IMR-90 (cell line): ENCODE measurements around the gene RTBDN. TPM values are rescaled to one million over a fixed set of nuclear protein-coding genes. Genes with fewer than 3 reads are reported as not detected.
A peak's percentile ranks its signal among the peaks of the same experiment; 100 is the strongest.

Experiments used
- ATAC-seq: fragments of 200-7000 bp; cut with Tn5 transposase; 2 replicates; pipeline ENCODE4 v1.9.1; 2020; ENCODE audit warnings: low read depth, mild to moderate bottlenecking, moderate library complexity
- BruUV-seq: library from RNA; stranded (reverse); fragments of 400-500 nt; replicated peaks from 2 replicates; lab custom pipeline; 2021; lab: Mats Ljungman, UMichigan
- CTCF ChIA-PET: fragments of 300-600 bp; formaldehyde crosslinking; extraction: SDS; loops from one replicate; lab custom pipeline; 2021; ENCODE audit warnings: antibody characterized with exemption; lab: Yijun Ruan, JAX
- POLR2A ChIA-PET: fragments of 300-600 bp; sonication (Branson Sonifier 250); formaldehyde crosslinking; loops from one replicate; lab custom pipeline; 2022; ENCODE audit warnings: antibody characterized with exemption; ENCODE audit not compliant: unreplicated experiment; lab: Charles Lee
- DNase-seq: peaks from one replicate; pipeline ENCODE4 v3.0.0; 2013
- H2AFZ ChIP-seq: replicated peaks from 2 replicates; pipeline ENCODE3; 2013; ENCODE audit warnings: low read length, mild to moderate bottlenecking; ENCODE audit not compliant: poor library complexity
- H2AK5ac ChIP-seq: 2 replicates; pipeline ENCODE4 v1.6.1; 2013; ENCODE audit warnings: low read depth, low read length, inconsistent platforms
- H2AK9ac ChIP-seq: replicated peaks from 2 replicates; pipeline ENCODE3; 2013; ENCODE audit warnings: mild to moderate bottlenecking, low read depth, low read length, moderate library complexity; ENCODE audit not compliant: poor library complexity
- H2BK120ac ChIP-seq: 2 replicates; pipeline ENCODE4 v1.6.1; 2013; ENCODE audit warnings: low read depth, low read length, inconsistent platforms
- H2BK15ac ChIP-seq: 3 replicates; pipeline ENCODE4 v1.6.1; 2013; ENCODE audit warnings: low read depth, low read length, inconsistent platforms
- H2BK20ac ChIP-seq: 2 replicates; pipeline ENCODE4 v1.6.1; 2013; ENCODE audit warnings: low read depth, mild to moderate bottlenecking, inconsistent platforms, low read length, moderate library complexity
- H2BK5ac ChIP-seq: 2 replicates; pipeline ENCODE4 v1.6.1; 2013; ENCODE audit warnings: mild to moderate bottlenecking, low read depth, low read length, inconsistent platforms; ENCODE audit not compliant: poor library complexity, severe bottlenecking
- H3K14ac ChIP-seq: replicated peaks from 2 replicates; pipeline ENCODE4 v1.6.1; 2013; ENCODE audit warnings: low read depth, low read length, inconsistent platforms
- H3K18ac ChIP-seq: 2 replicates; pipeline ENCODE4 v1.6.1; 2013; ENCODE audit warnings: low read depth, low read length, control low read depth
- H3K23ac ChIP-seq: 2 replicates; pipeline ENCODE4 v1.6.1; 2013; ENCODE audit warnings: low read depth, low read length, inconsistent platforms
- H3K27ac ChIP-seq: 2 replicates; pipeline ENCODE4 v1.5.1; 2013; ENCODE audit warnings: mild to moderate bottlenecking, control low read depth, low read length; ENCODE audit not compliant: insufficient read depth
- H3K27me3 ChIP-seq: 2 replicates; pipeline ENCODE4 v1.6.1; 2013; ENCODE audit warnings: low read length; ENCODE audit not compliant: control insufficient read depth, insufficient read depth
- H3K36me3 ChIP-seq: 2 replicates; pipeline ENCODE4 v1.6.1; 2013; ENCODE audit warnings: low read length, mixed read lengths; ENCODE audit not compliant: control insufficient read depth, insufficient read depth
- H3K4ac ChIP-seq: 2 replicates; pipeline ENCODE4 v1.6.1; 2013; ENCODE audit warnings: low read depth, low read length, inconsistent platforms
- H3K4me1 ChIP-seq: 2 replicates; pipeline ENCODE4 v1.6.1; 2013; ENCODE audit warnings: low read length, mixed read lengths; ENCODE audit not compliant: control insufficient read depth, insufficient read depth
- H3K4me2 ChIP-seq: 2 replicates; pipeline ENCODE4 v1.6.1; 2013; ENCODE audit warnings: low read depth, mild to moderate bottlenecking, control low read depth, low read length, moderate library complexity
- H3K4me3 ChIP-seq: 2 replicates; pipeline ENCODE4 v1.5.1; 2013; ENCODE audit warnings: low read depth, mild to moderate bottlenecking, control low read depth, low read length, moderate library complexity; ENCODE audit not compliant: insufficient read depth
- H3K56ac ChIP-seq: 2 replicates; pipeline ENCODE4 v1.6.1; 2013; ENCODE audit warnings: low read length, inconsistent platforms; ENCODE audit not compliant: insufficient read depth; ENCODE audit errors: extremely low read depth
- H3K79me1 ChIP-seq, 2 experiments: 2 replicates each; pipeline ENCODE4 v1.6.1; 2013; ENCODE audit warnings: low read length in 2 of 2, inconsistent platforms in 1 of 2, low read depth in 1 of 2
- H3K9ac ChIP-seq: 2 replicates; pipeline ENCODE4 v1.6.1; 2013; ENCODE audit warnings: low read depth, low read length, control low read depth
- H3K9me1 ChIP-seq: 2 replicates; pipeline ENCODE4 v1.6.1; 2013; ENCODE audit warnings: low read length, inconsistent platforms; ENCODE audit not compliant: insufficient read depth
- H3K9me3 ChIP-seq: 2 replicates; pipeline ENCODE4 v1.6.1; 2013; ENCODE audit warnings: low read length; ENCODE audit not compliant: control insufficient read depth, insufficient read depth
- H4K20me1 ChIP-seq: 2 replicates; pipeline ENCODE4 v1.6.1; 2013; ENCODE audit warnings: low read length, inconsistent platforms; ENCODE audit not compliant: insufficient read depth
- H4K5ac ChIP-seq: 2 replicates; pipeline ENCODE4 v1.6.1; 2013; ENCODE audit warnings: mild to moderate bottlenecking, low read depth, low read length, control low read depth
- H4K8ac ChIP-seq, 2 experiments: 2 replicates each; pipeline ENCODE4 v1.6.1; 2013; ENCODE audit warnings: low read depth in 2 of 2, low read length in 2 of 2, control low read depth in 1 of 2, inconsistent platforms in 1 of 2
- H4K91ac ChIP-seq: 2 replicates; pipeline ENCODE4 v1.6.1; 2013; ENCODE audit warnings: low read depth, low read length, inconsistent platforms; ENCODE audit not compliant: insufficient read depth
- BHLHE40 ChIP-seq: fragments of 150-350 bp; IDR thresholded peaks from 2 replicates; pipeline ENCODE4 v1.6.1; 2016; ENCODE audit warnings: mild to moderate bottlenecking, low read depth, low read length
- CEBPB ChIP-seq: IDR thresholded peaks from 2 replicates; pipeline ENCODE4 v1.6.1; 2012; ENCODE audit warnings: low read depth, low read length, improper control_type of control experiment
- MAFK ChIP-seq: IDR thresholded peaks from 2 replicates; pipeline ENCODE4 v1.6.1; 2012; ENCODE audit warnings: low read depth, low read length, improper control_type of control experiment
- MAZ ChIP-seq: IDR thresholded peaks from 2 replicates; pipeline ENCODE4 v1.6.1; 2012; ENCODE audit warnings: low read depth, mild to moderate bottlenecking, low read length, improper control_type of control experiment, moderate library complexity, borderline replicate concordance
- NFE2L2 ChIP-seq: fragments of 150-350 bp; IDR thresholded peaks from 2 replicates; pipeline ENCODE4 v1.6.1; 2016; ENCODE audit warnings: low read depth, mild to moderate bottlenecking, low read length
- POLR2A ChIP-seq: IDR thresholded peaks from 2 replicates; pipeline ENCODE4 v1.6.1; 2012; ENCODE audit warnings: mild to moderate bottlenecking, low read depth, low read length
- RFX5 ChIP-seq: IDR thresholded peaks from 2 replicates; pipeline ENCODE4 v1.8.0; 2012; ENCODE audit warnings: low read depth, mild to moderate bottlenecking, low read length, moderate library complexity
- WGBS, 2 experiments: methylation state at CpG; one replicate each; pipeline versions ENCODE4 v1.1.5 to v1.1.7; 2013; ENCODE audit warnings: missing lambda C conversion rate in 2 of 2; ENCODE audit not compliant: insufficient read length in 1 of 2; ENCODE audit errors: extremely low coverage in 2 of 2; 5-methylcytosine and 5-hydroxymethylcytosine counted together
- dilution Hi-C: fragments of 300-500 bp; cut with HindIII; formaldehyde crosslinking; loops from one replicate; pipeline ENCODE4 v1.14.3; 2018; ENCODE audit warnings: low sequenced_read_pairs; ENCODE audit not compliant: unreplicated experiment
- in situ Hi-C: fragments of 300-500 bp; cut with MboI; formaldehyde crosslinking; loops from 3 replicates; pipeline ENCODE4 v1.14.3; 2019; ENCODE audit warnings: low sequenced_read_pairs, inconsistent platforms, mixed read lengths
- intact Hi-C: fragments of 100-400 bp; cut with micrococcal nuclease; formaldehyde crosslinking; loops from 2 replicates; pipeline ENCODE4 v1.10.0; 2022
- polyA plus RNA-seq, 3 experiments: library from polyadenylated mRNA; depleted of rRNA; stranded (reverse); fragments of >200 nt; gene quantifications; 2 replicates each; pipeline ENCODE4 v1.2.3, GENCODE V29; 2012; ENCODE audit warnings: low replicate concordance in 1 of 3
- total RNA-seq: library from RNA; depleted of rRNA; stranded (reverse); fragments of >200 nt; gene quantifications from 2 replicates; pipeline ENCODE4 v1.2.3, GENCODE V29; 2012

The RTBDN gene
- total and polyA plus RNA-seq, 2 of the 4 experiments (the other 2 are of a cell fraction), result 0.07 TPM; not detected in 1

- Histone ChIP-seq H3K36me3 (peaks cover 14% of the 10 kb centered on the region; the same call in 1 of the 2 replicates), H3K4me3 (no peak overlapping the region), H4K91ac (no peak overlapping the region), H3K27me3 (no peaks in the 10 kb centered on the region), H3K9me3 (no peaks in the 10 kb centered on the region), H3K9ac (no peak overlapping the region), H2BK20ac (no peak overlapping the region), H2BK120ac (no peak overlapping the region), H2BK15ac (no peak overlapping the region), H3K27ac (no peak overlapping the region), H3K56ac (no peak overlapping the region), H4K5ac (no peak overlapping the region), H3K14ac (no peak overlapping the region), H3K4me2 (no peak overlapping the region), H3K4ac (no peak overlapping the region), H2AFZ (no peak overlapping the region), H3K9me1 (peaks cover 5% of the 10 kb centered on the region; the same call in 1 of the 2 replicates), H3K23ac (no peak overlapping the region), H2AK9ac (peak overlapping the region; percentile 24), H2AK5ac (no peak overlapping the region), H4K20me1 (no peaks in the 10 kb centered on the region), H4K8ac (no peak overlapping the region), H3K4me1 (no peaks in the 10 kb centered on the region), H3K79me1 (0 out of 4 replicates have a peak, but pooled peaks cover 0 to under 1% of the 10 kb centered on the region in 2 experiments), H3K18ac (no peak overlapping the region), H2BK5ac (no peak overlapping the region)
- intact Hi-C loops (no loop called here), in situ Hi-C loops (no loop called here), dilution Hi-C loops (no loop called here)
- TF ChIP-seq MAFK, result no peak
- TF ChIP-seq CEBPB, result no peak
- TF ChIP-seq POLR2A, result no peak
- no peak for TF ChIP-seq BHLHE40
- no peak for TF ChIP-seq NFE2L2
- TF ChIP-seq MAZ, result no peak
- TF ChIP-seq RFX5, result no peak
- POLR2A ChIA-PET, result no interaction called here
- 60% methylated on average over 1 of the region's 6 CpGs; no CpG with 5 or more reads in 1 of the 2 experiments for WGBS, 2 experiments
- DNase-seq (no peak), ATAC-seq (no peak)
- no TSS peak for BruUV-seq
- CTCF ChIA-PET, result no interaction called here
Measured at GRCh38 chr19:12875086-12875485, 40.7 kb upstream of the RTBDN start.
